GM18873 (cell line): ENCODE results near the gene HECTD1.
"Not testable (repeated sequence)": the region's sequence is repeated elsewhere in the genome, so short reads cannot be mapped to it uniquely, and the experiment has no call there.

ENCODE experiments used
- ATAC-seq: cut with Tn5 transposase; IDR thresholded peaks from one replicate; pipeline ENCODE4 v1.9.1; 2021; ENCODE audit warnings: mild to moderate bottlenecking, moderate library complexity, moderate number of reproducible peaks; ENCODE audit not compliant: unreplicated experiment, low FRiP score

HECTD1 gene

DNA sequence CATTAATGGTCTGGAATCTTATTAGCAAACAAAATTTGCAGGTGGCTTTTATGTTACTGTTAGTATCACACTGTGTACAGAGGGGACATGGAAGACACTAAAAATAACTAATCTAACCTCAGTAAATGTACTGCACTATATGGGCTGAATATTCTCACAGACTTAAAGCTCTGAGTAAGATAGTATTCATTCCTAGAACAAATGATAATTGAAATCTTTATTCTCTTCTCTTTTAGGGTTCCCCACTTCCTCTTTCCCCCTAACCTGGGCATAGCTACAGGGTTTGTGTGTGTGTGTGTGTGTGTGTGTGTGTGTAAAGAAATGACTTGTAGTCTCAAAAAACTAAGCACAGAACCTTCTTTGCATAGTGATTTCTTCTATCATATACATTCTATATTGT, 21.4 kb upstream of the HECTD1 start:
- peak; percentile 80 for ATAC-seq

- ATAC-seq, result no peak
These were observed 20.9 kb upstream of the HECTD1 start for GRCh38 chr14:31228533-31228932.

- ATAC-seq, result no peak
These were observed 17.2 kb upstream of the HECTD1 start for GRCh38 chr14:31224808-31225207.

- no peak for ATAC-seq
These were observed 15.7 kb upstream of the HECTD1 start for GRCh38 chr14:31223331-31223730.

DNA sequence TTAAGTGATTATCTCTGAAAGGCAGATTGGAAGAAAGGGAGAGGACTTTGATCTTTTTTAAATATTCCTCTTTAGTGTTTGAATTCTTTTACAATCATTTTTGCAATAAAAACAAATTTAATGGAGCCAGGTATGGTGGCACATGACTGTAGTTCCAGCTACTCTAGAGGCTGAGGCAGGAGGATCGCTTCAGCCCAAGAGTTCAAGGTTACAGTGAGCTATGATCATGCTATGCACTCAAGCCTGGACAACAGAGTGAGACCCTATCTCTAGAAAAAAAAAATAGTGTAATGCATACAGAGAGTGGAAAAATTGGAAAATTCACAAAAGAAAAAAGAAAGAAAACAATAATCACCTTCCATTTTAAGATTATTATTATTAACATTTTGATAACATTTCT, 15.2 kb upstream of the HECTD1 start:
- no peak for ATAC-seq

DNA sequence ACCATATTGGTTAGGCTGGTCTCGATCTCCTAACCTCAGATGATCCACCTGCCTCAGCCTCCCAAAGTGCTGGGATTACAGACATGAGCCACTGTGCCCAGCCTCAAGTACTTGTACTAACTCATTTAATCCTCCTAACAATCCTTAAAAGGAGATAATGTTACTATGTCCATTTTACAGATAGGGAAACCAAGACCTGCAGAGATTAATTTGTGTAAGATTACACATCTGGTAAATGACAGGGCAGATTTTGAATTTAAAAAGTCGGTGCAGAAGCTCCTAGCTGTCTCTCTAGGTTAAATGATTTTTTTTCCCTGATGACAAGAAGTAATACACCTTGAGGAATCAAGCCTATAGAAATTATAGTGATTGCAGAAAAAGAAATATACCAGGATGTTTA, 13.7 kb upstream of the HECTD1 start:
- no peak for ATAC-seq

GRCh38 chr14:31219169-31219568, 11.6 kb upstream of the HECTD1 start:
- no peak for ATAC-seq

DNA sequence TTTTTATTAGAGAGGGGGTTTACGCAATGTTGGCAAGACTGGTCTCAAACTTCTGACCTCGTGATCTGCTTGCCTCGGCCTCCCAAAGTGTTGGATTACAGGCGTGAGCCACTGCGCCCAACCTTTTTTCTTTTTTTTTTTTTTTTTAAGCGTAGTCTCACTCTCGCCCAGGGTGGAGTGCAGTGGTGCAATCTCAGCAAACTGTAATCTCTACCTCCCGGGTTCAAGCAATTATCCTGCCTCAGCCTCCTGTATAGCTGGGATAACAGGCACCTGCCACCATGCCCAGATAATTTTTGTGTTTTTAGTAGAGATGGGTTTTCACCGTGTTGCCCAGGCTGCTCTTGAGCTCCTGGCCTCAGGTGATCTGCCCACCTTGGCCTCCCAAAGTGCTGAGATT, 8.8 kb upstream of the HECTD1 start:
- no peak for ATAC-seq

GRCh38 chr14:31212893-31213292, 5.3 kb upstream of the HECTD1 start:
- ATAC-seq, result no peak

DNA sequence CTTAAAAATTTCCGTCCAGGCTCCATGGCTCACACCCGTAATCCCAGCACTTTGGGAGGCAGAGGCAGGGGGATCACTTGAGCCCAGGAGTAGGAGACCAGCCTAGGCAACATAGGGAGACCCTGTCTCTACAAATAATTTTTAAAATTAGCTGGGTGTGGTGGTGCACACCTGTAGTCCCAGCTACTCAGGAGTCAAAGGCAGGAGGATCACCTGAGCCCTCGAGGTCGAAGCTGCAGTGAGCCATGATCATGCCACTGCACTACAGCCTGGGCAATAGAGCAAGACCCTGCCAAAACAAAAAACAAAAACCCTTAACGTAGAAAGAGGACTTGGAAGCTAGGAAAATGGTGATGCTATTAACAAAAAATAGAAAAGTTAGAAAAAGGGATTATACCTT, 2.0 kb upstream of the HECTD1 start:
- no peak for ATAC-seq

GRCh38 chr14:31208546-31209424, 1.2 kb upstream of the HECTD1 start:
- no peak for ATAC-seq

GRCh38 chr14:31207287-31207754, 272 bp downstream of the HECTD1 start:
- ATAC-seq, result peak; percentile 22

DNA sequence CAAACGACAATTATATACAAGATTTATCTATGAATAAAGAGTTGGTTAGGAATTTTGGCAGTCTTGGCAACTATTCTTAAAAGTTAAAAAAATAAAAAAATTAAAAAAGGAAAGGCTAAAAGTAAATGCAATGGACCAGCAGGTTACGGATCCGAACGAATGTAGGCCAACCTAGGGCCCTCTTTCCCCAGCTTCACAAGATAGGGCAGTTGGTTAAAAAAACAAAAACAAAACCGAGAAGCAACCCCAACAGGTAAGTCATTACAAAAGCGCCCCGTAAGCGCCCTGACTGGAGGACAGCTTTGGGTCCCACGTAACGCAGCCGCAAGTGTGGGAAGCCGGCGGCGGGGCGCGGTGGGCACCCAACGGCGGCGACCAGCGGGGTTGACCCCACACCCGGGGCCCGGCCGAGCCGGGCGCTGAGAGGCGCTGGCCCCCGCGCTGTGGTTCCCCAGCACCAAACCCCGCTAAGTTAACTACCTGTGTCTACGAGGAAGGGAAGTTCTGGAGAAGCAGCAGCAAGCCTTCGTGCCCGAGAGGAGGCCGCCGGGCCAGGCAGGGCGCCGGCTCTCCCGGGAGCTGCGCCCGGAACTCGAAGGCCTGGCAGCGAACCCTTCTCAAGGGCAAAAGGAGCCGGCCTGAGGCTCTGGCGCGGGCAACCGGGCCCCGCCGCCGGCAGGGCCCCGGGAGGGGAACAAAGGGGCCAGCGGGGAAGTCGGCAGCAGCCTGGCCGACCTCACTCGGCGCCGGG, 882 bp downstream of the HECTD1 start:
- peak; percentile 14 for ATAC-seq

GRCh38 chr14:31205681-31206535, 1.7 kb downstream of the HECTD1 start:
- ATAC-seq, result no peak

GRCh38 chr14:31204593-31205534, 2.7 kb downstream of the HECTD1 start:
- ATAC-seq, result no peak

DNA sequence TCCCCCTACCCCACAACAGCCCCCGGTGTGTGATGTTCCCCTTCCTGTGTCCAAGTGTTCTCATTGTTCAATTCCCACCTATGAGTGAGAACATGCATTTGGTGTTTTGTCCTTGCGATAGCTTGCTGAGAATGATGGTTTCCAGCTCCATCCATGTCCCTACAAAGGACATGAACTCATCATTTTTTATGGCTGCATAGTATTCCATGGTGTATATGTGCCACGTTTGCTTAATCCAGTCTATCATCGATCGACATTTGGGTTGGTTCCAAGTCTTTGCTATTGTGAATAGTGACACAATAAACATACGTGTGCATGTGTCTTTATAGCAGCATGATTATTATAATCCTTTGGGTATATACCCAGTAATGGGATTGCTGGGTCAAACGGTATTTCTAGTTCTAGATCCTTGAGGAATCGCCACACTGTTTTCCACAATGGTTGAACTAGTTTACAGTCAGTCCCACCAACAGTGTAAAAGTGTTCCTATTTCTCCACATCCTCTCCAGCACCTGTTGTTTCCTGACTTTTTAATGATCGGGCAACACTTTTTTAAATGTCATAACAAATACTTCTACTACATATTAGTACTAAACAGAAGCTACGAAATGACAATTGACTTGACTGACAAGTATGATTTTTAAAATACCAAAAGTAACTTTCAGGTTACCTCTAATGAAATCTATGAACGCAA, 3.5 kb downstream of the HECTD1 start:
- ATAC-seq, result not testable (repeated sequence)

DNA sequence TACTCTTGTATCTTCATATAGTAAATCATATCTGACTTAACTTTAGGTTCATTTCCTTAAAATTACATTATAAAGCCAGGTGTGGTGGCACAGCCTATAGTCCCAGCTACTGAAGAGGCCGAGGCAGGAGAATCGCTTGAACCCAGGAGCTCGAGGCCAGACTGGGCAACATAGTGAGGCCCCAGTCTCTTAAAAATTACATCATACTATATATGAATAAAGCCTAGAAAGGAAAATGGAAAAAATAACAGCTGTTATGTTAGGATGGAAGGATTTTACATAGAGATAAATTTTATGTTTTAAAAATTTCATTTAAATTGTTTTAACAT, 4.2 kb downstream of the HECTD1 start:
- no peak for ATAC-seq

DNA sequence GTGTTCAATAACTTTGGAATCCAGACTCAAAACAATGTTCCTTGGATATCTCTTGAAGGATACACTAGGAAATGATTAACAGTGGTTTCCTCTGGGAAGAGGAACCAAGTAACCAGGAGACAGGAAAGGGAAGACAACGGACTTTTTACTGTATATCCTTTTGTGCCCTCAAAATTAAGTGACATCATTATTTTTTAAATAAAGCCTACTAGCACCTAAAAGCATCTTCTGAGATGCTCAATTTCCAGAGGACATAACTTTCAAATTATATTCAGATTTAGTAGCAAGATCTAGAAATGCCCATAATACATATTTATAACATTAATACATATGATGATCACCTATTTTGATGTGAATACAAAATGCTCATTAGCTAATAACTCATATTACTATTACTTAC, 6.5 kb downstream of the HECTD1 start:
- no peak for ATAC-seq

DNA sequence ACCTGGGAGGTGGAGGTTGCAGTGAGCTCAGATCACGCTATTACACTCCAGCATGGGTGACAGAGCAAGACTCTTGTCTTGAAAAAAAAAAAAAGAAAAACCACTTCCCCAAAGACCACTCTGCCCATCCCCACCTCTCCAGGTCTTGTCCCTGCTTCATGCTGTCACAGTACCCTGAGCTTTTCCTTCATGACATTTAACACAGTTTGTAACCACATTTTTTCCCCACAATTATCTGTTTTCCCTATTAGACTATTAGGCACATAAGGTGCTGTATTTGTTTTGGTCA, 6.9 kb downstream of the HECTD1 start:
- no peak for ATAC-seq
